ENCODE results near the gene KIF23. TPM values are rescaled to one million over a fixed set of nuclear protein-coding genes. Genes with fewer than 3 reads are reported as not detected.
"Not testable (repeated sequence)": the region's sequence is repeated elsewhere in the genome, so short reads cannot be mapped to it uniquely, and the experiment has no call there.

The KIF23 gene
- total RNA-seq, 4 donors from 2014 or later = 1.6 to 3.8 (median 1.7) TPM

- no peak for TF ChIP-seq CTCF (IDR thresholded peaks at IDR 0.05)
- DNase-seq (ENCODE audit: low spot score) = no peak
- ATAC-seq (ENCODE audit: low FRiP score) = no peak
Measured at GRCh38 chr15:69380100-69380725, 33.9 kb upstream of the KIF23 start.

- no peak for ATAC-seq (ENCODE audit: low FRiP score)
- no peak for TF ChIP-seq CTCF (IDR thresholded peaks at IDR 0.05)
- no peak for DNase-seq (ENCODE audit: low spot score)
Measured at GRCh38 chr15:69380726-69381105, 33.4 kb upstream of the KIF23 start.

- ATAC-seq (ENCODE audit: low FRiP score); DNase-seq (ENCODE audit: low spot score): not testable (repeated sequence)
Measured at GRCh38 chr15:69382176-69382575, 32.0 kb upstream of the KIF23 start.

GRCh38 chr15:69384066-69384465, 30.1 kb upstream of the KIF23 start:
- not testable (repeated sequence) for ATAC-seq (ENCODE audit: low FRiP score); DNase-seq (ENCODE audit: low spot score)

- ATAC-seq (ENCODE audit: low FRiP score) (no peak), DNase-seq (ENCODE audit: low spot score) (no peak)
- TF ChIP-seq CTCF (IDR thresholded peaks at IDR 0.05) = no peak
Measured at GRCh38 chr15:69384626-69385598, 29.2 kb upstream of the KIF23 start.

GRCh38 chr15:69385831-69386230, 28.3 kb upstream of the KIF23 start:
- ATAC-seq (ENCODE audit: low FRiP score) = no peak
- no peak for DNase-seq (ENCODE audit: low spot score)
- TF ChIP-seq CTCF (IDR thresholded peaks at IDR 0.05) = no peak

- DNase-seq (ENCODE audit: low spot score) (no peak), ATAC-seq (ENCODE audit: low FRiP score) (no peak)
- TF ChIP-seq CTCF (IDR thresholded peaks at IDR 0.05) = no peak
Measured at GRCh38 chr15:69386284-69386683, 27.9 kb upstream of the KIF23 start.

GRCh38 chr15:69388260-69388705, 25.9 kb upstream of the KIF23 start:
- no peak for ATAC-seq (ENCODE audit: low FRiP score)
- DNase-seq (ENCODE audit: low spot score) = no peak
- TF ChIP-seq CTCF (IDR thresholded peaks at IDR 0.05) = no peak
